Right lobe of liver (tissue), 6 donors: ENCODE data around the gene ARL4C. TPM values are rescaled to one million over a fixed set of nuclear protein-coding genes. Genes with fewer than 3 reads are reported as not detected.

ENCODE experiments used
- ATAC-seq, 4 donors: fragments of 200-7000 bp; cut with Tn5 transposase; one replicate each; pipeline ENCODE4 v1.9.1; 2020; ENCODE audit warnings: mild to moderate bottlenecking in 4 of 4, moderate library complexity in 4 of 4
- DNase-seq, 3 donors: peaks; one replicate each; pipeline ENCODE4 v3.0.0-alpha.2; 2020
- H3K27ac ChIP-seq, 3 donors: fragments of 200-600 bp; one replicate each; pipeline ENCODE4 v1.8.0; 2022
- H3K27me3 ChIP-seq, 2 donors: fragments of 200-600 bp; one replicate each; pipeline ENCODE4 v1.8.0; 2022
- H3K36me3 ChIP-seq, 4 donors: fragments of 200-600 bp; sonication (generic) in 1 of 4; one replicate each; pipeline versions ENCODE4 v1.5.1 to v1.8.0; 2017 to 2022; ENCODE audit warnings: control low read depth in 1 of 4
- H3K4me1 ChIP-seq, 4 donors: fragments of 200-600 bp; sonication (generic) in 1 of 4; one replicate each; pipeline versions ENCODE4 v1.5.1 to v1.8.0; 2017 to 2022; ENCODE audit warnings: control low read depth in 1 of 4
- H3K4me3 ChIP-seq, 3 donors: fragments of 200-600 bp; one replicate each; pipeline ENCODE4 v1.8.0; 2022
- H3K9me3 ChIP-seq, 4 donors: fragments of 200-600 bp; sonication (generic) in 1 of 4; one replicate each; pipeline versions ENCODE4 v1.5.1 to v1.8.0; 2017 to 2022; ENCODE audit warnings: control low read depth in 1 of 4
- POLR2A ChIP-seq: fragments of 450-650 bp; IDR thresholded peaks from one replicate; pipeline ENCODE4 v1.6.1; 2017; ENCODE audit warnings: antibody characterized with exemption, mild to moderate bottlenecking
- WGBS: methylation state at CpG from one replicate; pipeline ENCODE4 v1.1.6; 2018; ENCODE audit warnings: low coverage, low lambda C conversion rate; ENCODE audit not compliant: insufficient coverage; ENCODE audit errors: missing lambda C conversion rate; 5-methylcytosine and 5-hydroxymethylcytosine counted together
- intact Hi-C, 2 donors: fragments of 100-400 bp; cut with DNase I; formaldehyde crosslinking; loops; one replicate each; pipeline versions ENCODE4 v1.11.2 to v1.14.1; 2022
- total RNA-seq, 6 experiments: library from RNA; depleted of rRNA in 2 of 6; stranded (reverse); fragments of >200 nt in 2 of 6; fragmentation: NEBNext Ultra II Directional in 3 of 6; extraction: Animal tissue kit (Norgen Biotek cat#: 25700) in 3 of 6; gene quantifications; one replicate each; pipeline versions ENCODE4 v1.1.0 to v1.2.4, GENCODE V29; 2016 to 2023
- TF ChIP-seq, protein P1 (sequence below), 4 donors: fragments of 200-600 bp in 3 of 4; fragments of 450-650 bp in 1 of 4; IDR thresholded peaks; one replicate each; pipeline versions ENCODE4 v1.5.1 to v1.8.0; 2016 to 2022; ENCODE audit warnings: antibody characterized with exemption in 4 of 4, mild to moderate bottlenecking in 2 of 4
- donor health status: DM: no; HTN: yes; CAD: no.
- donor health status: DM: no; HTN: no; CAD: no.
- donor health status: DM: no; HTN: no; CAD: no.
- donor health status: DM: no; HTN: yes; CAD: no.
- donor health status: DM: no; HTN: yes; CAD: no.

ARL4C gene
- total RNA-seq, 6 experiments from 2014 or later, result 1.4 to 9.4 (median 2.5) TPM

- ATAC-seq (no peak), DNase-seq (no peak)
- Histone ChIP-seq H3K4me3 (no peak overlapping the region), H3K4me1 (no peaks in the 10 kb centered on the region), H3K9me3 (no peaks in the 10 kb centered on the region), H3K36me3 (no peaks in the 10 kb centered on the region), H3K27ac (no peak overlapping the region), H3K27me3 (no peaks in the 10 kb centered on the region)
- intact Hi-C loops, result no loop called here
- WGBS, result 83% methylated on average over 5 of the region's 5 CpGs
- no peak for TF ChIP-seq POLR2A
- TF ChIP-seq, protein P1, sequence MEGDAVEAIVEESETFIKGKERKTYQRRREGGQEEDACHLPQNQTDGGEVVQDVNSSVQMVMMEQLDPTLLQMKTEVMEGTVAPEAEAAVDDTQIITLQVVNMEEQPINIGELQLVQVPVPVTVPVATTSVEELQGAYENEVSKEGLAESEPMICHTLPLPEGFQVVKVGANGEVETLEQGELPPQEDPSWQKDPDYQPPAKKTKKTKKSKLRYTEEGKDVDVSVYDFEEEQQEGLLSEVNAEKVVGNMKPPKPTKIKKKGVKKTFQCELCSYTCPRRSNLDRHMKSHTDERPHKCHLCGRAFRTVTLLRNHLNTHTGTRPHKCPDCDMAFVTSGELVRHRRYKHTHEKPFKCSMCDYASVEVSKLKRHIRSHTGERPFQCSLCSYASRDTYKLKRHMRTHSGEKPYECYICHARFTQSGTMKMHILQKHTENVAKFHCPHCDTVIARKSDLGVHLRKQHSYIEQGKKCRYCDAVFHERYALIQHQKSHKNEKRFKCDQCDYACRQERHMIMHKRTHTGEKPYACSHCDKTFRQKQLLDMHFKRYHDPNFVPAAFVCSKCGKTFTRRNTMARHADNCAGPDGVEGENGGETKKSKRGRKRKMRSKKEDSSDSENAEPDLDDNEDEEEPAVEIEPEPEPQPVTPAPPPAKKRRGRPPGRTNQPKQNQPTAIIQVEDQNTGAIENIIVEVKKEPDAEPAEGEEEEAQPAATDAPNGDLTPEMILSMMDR (IDR thresholded peaks at IDR 0.05), result no peak
Observed at GRCh38 chr2:234468503-234468902, 28.4 kb downstream of the ARL4C start.

GRCh38 chr2:234467289-234467688 is 29.6 kb downstream of the ARL4C start:
- Histone ChIP-seq H3K27me3 (no peaks in the 10 kb centered on the region), H3K4me1 (no peaks in the 10 kb centered on the region), H3K36me3 (no peaks in the 10 kb centered on the region), H3K4me3 (no peak overlapping the region), H3K9me3 (no peaks in the 10 kb centered on the region), H3K27ac (no peak overlapping the region)
- TF ChIP-seq POLR2A, result no peak
- TF ChIP-seq, protein P1 (IDR thresholded peaks at IDR 0.05), result no peak
- intact Hi-C loops, result no loop called here
- WGBS, result 100% methylated on average over 2 of the region's 4 CpGs
- ATAC-seq, result no peak
- DNase-seq, result no peak

- H3K9me3 ChIP-seq, result no peaks in the 10 kb centered on the region
- no peak overlapping the region for H3K4me3 ChIP-seq
- intact Hi-C loops, result no loop called here
- TF ChIP-seq, protein P1 (IDR thresholded peaks at IDR 0.05), result no peak
- ATAC-seq (no peak), DNase-seq (no peak)
- no peak overlapping the region for H3K27ac ChIP-seq
- H3K4me1 ChIP-seq, result no peaks in the 10 kb centered on the region
- no peaks in the 10 kb centered on the region for H3K27me3 ChIP-seq
- H3K36me3 ChIP-seq, result no peaks in the 10 kb centered on the region
- 84% methylated on average over 8 of the region's 9 CpGs for WGBS
Observed at GRCh38 chr2:234464291-234464645, 32.6 kb downstream of the ARL4C start.

GRCh38 chr2:234463626-234464290 is 33.1 kb downstream of the ARL4C start:
- H3K4me1 ChIP-seq, result no peaks in the 10 kb centered on the region
- TF ChIP-seq, protein P1 (IDR thresholded peaks at IDR 0.05), result no peak
- no peak for TF ChIP-seq POLR2A
- DNase-seq (no peak), ATAC-seq (peak in 1 of 4 donors; percentile 9)
- H3K4me3 ChIP-seq, result no peak overlapping the region
- H3K27ac ChIP-seq, result no peak overlapping the region
- no peaks in the 10 kb centered on the region for H3K9me3 ChIP-seq
- no peaks in the 10 kb centered on the region for H3K36me3 ChIP-seq
- 57% methylated on average over 17 of the region's 17 CpGs for WGBS
- H3K27me3 ChIP-seq, result no peaks in the 10 kb centered on the region
- intact Hi-C loops, result no loop called here
